Activated B cell treated with CpG ODN at 0.5 μM for 24 hours (primary cell): ENCODE results near the gene RCAN1. TPM values are rescaled to one million over a fixed set of nuclear protein-coding genes. Genes with fewer than 3 reads are reported as not detected.
"Not testable (repeated sequence)": the region's sequence is repeated elsewhere in the genome, so short reads cannot be mapped to it uniquely, and the experiment has no call there.

Source experiments
- ATAC-seq: fragments of 200-7000 bp; cut with Tn5 transposase; one replicate; pipeline ENCODE4 v1.10.0; 2021; ENCODE audit warnings: low read depth, mild to moderate bottlenecking, moderate library complexity
- CTCF ChIA-PET: fragments of 350-600 bp; sonication (Branson Sonifier 250); formaldehyde crosslinking; loops from one replicate; lab custom pipeline; 2021; ENCODE audit warnings: antibody characterized with exemption; lab: Charles Lee
- POLR2A ChIA-PET: fragments of 350-600 bp; sonication (Branson Sonifier 250); formaldehyde crosslinking; loops from one replicate; lab custom pipeline; 2021; ENCODE audit warnings: antibody characterized with exemption; lab: Charles Lee
- DNase-seq: peaks from one replicate; pipeline ENCODE4 v3.0.0; 2022
- H3K27ac Mint-ChIP-seq: one replicate; pipeline ENCODE4 v1.8.0; 2020; ENCODE audit warnings: mixed read lengths
- H3K27me3 Mint-ChIP-seq: one replicate; pipeline ENCODE4 v1.8.0; 2021; ENCODE audit warnings: mixed read lengths
- H3K36me3 Mint-ChIP-seq: one replicate; pipeline ENCODE4 v1.8.0; 2021; ENCODE audit warnings: low read depth, mixed read lengths
- H3K4me1 Mint-ChIP-seq: one replicate; pipeline ENCODE4 v1.8.0; 2021; ENCODE audit warnings: mixed read lengths
- H3K4me3 Mint-ChIP-seq: one replicate; pipeline ENCODE4 v1.8.0; 2020; ENCODE audit warnings: mild to moderate bottlenecking, mixed read lengths
- H3K9me3 Mint-ChIP-seq: one replicate; pipeline ENCODE4 v1.8.0; 2020; ENCODE audit warnings: mixed read lengths
- CTCF ChIP-seq: fragments of 200-600 bp; IDR thresholded peaks from one replicate; pipeline ENCODE4 v1.8.0; 2022; ENCODE audit warnings: antibody characterized with exemption, mild to moderate bottlenecking
- intact Hi-C: fragments of 100-400 bp; cut with micrococcal nuclease; formaldehyde crosslinking; loops from one replicate; pipeline ENCODE4 v1.15.1; 2024
- total RNA-seq: library from RNA; stranded (reverse); gene quantifications from 2 replicates; pipeline ENCODE4 v1.2.3, GENCODE V29; 2022

RCAN1 gene
- total RNA-seq, 1 donor from 2014 or later, result 5.8 TPM

GRCh38 chr21:34576041-34576511 is 38.8 kb downstream of the RCAN1 start:
- Mint-ChIP-seq H3K36me3 (no peaks in the 10 kb centered on the region), H3K9me3 (peaks cover 9% of the 10 kb centered on the region), H3K27ac (no peak overlapping the region), H3K27me3 (no peaks in the 10 kb centered on the region), H3K4me1 (no peaks in the 10 kb centered on the region), H3K4me3 (no peak overlapping the region)
- ChIA-PET POLR2A (no interaction called here), CTCF (no interaction called here)
- DNase-seq (no peak), ATAC-seq (no peak)
- no peak for TF ChIP-seq CTCF
- intact Hi-C loops, result no loop called here

DNA sequence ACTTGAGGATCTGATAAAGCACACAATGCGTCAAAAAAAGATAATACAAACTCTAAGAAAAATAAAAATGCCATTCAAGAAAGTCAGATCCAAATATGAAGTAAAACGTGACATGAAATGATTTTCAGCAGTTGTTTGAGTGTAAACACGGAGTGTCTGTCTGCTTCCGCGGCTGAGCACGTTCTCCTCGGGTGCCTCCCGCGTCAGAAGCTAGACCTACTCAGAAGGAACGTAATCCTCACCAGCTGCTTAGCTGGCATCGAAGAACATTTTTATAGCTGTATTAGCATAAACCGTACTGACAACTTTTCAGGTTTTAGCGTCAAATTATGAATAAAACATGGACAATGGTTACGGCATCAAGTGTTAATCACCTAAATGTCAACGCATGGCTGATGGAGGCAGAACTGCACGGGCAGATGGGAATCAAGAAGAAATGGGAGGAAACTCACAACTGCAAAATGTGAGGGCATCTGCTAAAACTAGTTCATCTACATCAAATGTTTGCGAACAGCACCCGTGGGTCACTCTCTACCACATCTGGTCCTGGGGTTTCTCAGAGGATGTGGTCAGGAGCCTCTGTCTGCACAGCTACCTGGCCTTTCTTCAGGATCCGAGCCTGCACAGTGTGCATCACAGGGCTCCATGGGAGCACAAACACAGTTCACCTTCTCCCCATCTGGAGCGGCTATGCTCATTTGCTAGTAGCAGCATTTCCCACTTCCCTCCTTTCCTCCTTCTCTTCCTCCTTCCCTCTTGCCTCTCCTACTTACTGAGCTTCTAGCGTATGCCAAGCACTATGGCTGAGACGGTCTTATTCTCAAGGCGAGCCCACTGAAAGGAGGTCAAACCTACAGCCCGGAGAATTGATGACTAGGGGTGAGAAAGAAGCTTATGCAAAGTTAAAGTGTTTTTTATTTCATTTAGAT is 40.0 kb downstream of the RCAN1 start:
- Mint-ChIP-seq H3K27me3 (no peaks in the 10 kb centered on the region), H3K36me3 (no peaks in the 10 kb centered on the region), H3K9me3 (peaks cover 9% of the 10 kb centered on the region), H3K27ac (no peak overlapping the region), H3K4me3 (no peak overlapping the region), H3K4me1 (no peaks in the 10 kb centered on the region)
- no peak for DNase-seq
- no peak for TF ChIP-seq CTCF
- intact Hi-C loops, result no loop called here
- ChIA-PET POLR2A (no interaction called here), CTCF (no interaction called here)
- no peak for ATAC-seq

DNA sequence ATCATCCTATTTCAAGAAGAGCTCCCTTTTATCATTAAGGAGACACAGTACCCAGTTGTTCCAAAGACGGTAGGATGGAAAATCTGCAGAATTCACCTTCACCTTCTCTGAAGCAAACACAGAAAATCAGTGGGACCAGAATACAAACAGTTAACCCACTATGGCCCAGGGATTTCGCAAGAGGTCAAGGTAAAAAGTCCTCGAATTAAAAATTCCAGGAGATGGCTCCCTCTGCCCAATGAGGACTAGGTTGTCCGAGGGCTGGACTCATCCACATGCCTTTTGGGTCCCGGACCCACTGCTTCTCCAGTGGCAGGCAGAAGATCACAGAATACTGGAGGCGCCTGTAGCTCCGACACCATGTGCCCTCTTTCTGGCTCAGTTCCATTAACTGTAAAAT is 42.9 kb downstream of the RCAN1 start:
- Mint-ChIP-seq H3K27ac (no peak overlapping the region), H3K4me1 (peaks cover 7% of the 10 kb centered on the region)
- CTCF ChIA-PET, result no interaction called here

DNA sequence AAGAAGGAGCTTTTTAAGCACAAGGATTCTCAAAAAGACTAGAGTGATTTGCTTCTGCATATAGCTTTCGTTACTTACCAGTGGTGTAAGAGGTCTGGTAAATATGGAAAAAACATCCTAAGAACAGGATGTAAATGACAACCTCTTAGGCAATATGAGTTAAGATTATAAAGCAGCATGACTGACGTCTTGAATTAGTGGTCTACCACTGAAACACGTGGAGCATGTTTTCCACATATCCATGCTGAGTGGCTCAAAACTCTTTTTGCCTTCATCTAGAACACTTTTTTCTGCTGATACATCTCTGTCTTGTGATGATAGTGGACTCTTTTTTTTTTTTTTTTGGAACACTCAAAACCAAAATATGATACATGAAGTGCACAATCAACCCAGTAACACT is 44.6 kb downstream of the RCAN1 start:
- intact Hi-C loops, result no loop called here
- no peak for DNase-seq
- Mint-ChIP-seq H3K9me3 (peaks cover 11% of the 10 kb centered on the region), H3K27ac (no peak overlapping the region), H3K4me1 (peaks cover 8% of the 10 kb centered on the region), H3K4me3 (no peak overlapping the region), H3K27me3 (no peaks in the 10 kb centered on the region), H3K36me3 (peaks cover 3% of the 10 kb centered on the region)
- no peak for TF ChIP-seq CTCF
- no peak for ATAC-seq
- CTCF ChIA-PET, result no interaction called here
- POLR2A ChIA-PET, result no interaction called here

More for the DNA sequence above, 42.9 kb downstream of the RCAN1 start:
- intact Hi-C loops, result no loop called here
- H3K4me3 Mint-ChIP-seq, result no peak overlapping the region
- no peaks in the 10 kb centered on the region for H3K27me3 Mint-ChIP-seq
- H3K9me3 Mint-ChIP-seq, result peaks cover 11% of the 10 kb centered on the region
- no peak for ATAC-seq
- no peak for DNase-seq
- peaks cover 3% of the 10 kb centered on the region for H3K36me3 Mint-ChIP-seq
- POLR2A ChIA-PET, result no interaction called here
- no peak for TF ChIP-seq CTCF

DNA sequence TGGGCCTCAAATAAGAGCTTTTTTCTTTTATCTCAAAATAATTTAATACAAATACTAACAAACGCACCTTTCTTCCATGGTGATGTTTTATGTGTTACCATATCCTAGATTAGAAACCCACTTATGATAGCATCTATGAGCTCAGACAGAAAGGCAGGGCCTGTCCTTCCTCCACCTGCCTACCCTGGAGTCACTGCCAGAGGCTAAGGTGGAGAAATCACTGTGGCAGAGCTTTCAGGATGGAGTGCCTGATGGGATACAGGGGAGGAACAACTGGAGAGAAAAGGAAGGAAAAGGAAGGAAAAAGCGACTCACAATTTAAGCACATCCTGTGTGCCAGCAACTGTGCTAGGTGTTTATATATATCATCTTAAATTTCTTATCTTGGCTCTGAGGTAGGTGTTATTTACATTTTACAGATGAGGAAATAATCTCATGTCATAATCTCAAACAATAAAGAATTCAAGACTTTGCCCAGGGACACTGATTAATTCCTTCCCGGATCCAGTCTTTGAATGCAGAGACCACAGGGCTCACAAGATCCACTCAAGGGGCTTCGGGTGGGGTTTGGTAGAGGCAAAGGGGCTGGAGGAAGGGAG is 45.4 kb downstream of the RCAN1 start:
- Mint-ChIP-seq H3K36me3 (peaks cover 3% of the 10 kb centered on the region), H3K27ac (no peak overlapping the region), H3K4me1 (peaks cover 13% of the 10 kb centered on the region), H3K4me3 (no peak overlapping the region), H3K9me3 (peaks cover 11% of the 10 kb centered on the region), H3K27me3 (no peaks in the 10 kb centered on the region)
- DNase-seq (no peak), ATAC-seq (no peak)
- ChIA-PET POLR2A (no interaction called here), CTCF (no interaction called here)
- intact Hi-C loops, result no loop called here
- no peak for TF ChIP-seq CTCF

- H3K27ac Mint-ChIP-seq, H3K27me3 Mint-ChIP-seq, ATAC-seq, CTCF ChIA-PET, H3K36me3 Mint-ChIP-seq, DNase-seq, H3K4me3 Mint-ChIP-seq, intact Hi-C loops, POLR2A ChIA-PET: not testable (repeated sequence)
- H3K4me1 Mint-ChIP-seq, result peaks cover 14% of the 10 kb centered on the region
- peaks cover 17% of the 10 kb centered on the region for H3K9me3 Mint-ChIP-seq
Observed at GRCh38 chr21:34568801-34569200, 46.1 kb downstream of the RCAN1 start.
